GM18519 (cell line): ENCODE results near the gene PTX4.

Source experiments
- ATAC-seq: cut with Tn5 transposase; IDR thresholded peaks from one replicate; pipeline ENCODE4 v1.9.1; 2021; ENCODE audit warnings: mild to moderate bottlenecking, moderate library complexity; ENCODE audit not compliant: unreplicated experiment, low FRiP score

Gene PTX4

DNA sequence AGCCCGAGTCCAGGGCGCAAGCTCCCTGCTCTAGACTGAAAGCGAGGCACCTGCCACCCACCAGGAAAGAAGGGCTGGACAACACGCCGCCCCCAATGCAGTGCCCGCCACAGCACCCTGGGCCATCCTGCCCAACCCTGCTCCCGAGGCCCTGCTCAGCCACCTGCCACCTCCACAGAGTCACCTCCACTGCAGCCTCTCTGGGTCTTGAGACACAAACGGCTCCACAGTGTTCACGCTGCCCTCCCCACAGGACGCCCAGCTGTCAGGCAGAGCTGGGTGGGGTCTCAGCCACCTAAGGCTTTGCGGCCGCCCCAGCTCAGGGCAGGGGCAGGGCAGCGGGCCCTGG is 23.2 kb downstream of the PTX4 start:
- no peak for ATAC-seq

DNA sequence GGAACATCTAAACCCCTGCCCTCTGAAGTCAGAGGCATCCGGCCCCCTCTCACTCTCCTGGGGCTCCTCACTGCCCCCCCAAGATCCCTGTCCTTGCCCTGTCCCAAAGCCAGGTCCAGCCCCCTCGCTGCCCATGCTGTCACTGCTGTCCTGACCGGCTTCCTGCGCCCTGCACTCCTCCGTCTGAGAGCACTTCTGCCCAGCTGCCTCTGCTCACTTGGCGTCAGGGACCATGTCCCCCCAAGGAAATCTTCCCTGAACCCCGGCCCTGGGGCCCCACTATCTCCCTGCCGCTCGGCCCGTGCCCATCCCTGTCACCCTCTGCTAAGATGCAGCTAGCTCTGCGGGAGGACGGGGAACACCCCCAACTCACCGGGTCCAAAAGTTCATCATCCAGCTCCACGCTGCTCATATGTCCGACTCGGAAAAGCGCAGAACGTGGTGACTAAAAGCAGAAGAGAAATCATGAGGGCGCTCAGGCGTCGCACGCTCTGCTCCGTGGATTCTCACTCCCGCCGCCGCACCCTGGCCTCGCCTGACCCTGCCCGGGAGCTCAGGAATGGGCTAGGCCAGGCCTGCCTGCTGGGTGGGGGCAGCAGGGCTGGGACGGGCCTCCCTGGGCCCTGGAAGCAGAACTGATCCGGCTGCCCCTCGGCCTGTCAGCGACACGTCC is 23.7 kb downstream of the PTX4 start:
- ATAC-seq, result no peak

DNA sequence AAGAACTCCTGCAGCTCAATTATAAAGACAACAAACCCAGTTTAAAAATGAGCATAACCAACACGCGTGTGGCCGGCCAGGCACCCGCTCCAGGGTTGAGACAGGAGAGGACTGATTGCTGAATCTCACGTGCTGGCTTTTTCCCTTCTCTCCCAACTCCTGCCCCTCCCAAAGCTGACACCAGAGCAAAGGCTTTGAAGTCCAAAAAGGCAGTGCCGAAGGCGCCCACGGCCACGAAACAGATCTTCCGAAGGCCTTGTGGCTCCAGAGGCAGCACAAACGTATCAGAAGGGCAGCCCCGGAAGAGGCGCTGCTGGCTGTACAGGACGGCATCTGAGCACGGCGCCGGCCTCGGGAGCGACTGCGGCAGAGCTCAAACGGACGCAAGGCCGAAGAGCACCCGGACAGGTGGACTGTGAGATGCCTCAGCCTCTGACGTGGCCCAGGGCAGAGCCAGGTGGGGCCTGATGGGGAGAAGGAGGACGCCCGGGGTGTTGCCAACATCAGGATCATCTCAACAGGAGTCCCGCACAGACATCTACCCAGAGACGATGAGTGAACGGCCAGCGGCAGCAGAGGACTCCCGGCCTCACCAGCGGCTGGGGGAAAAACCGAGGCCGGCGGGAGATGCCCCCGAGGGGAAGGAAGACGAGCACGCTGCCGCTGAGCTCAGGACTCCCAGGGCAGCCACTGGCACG is 24.4 kb downstream of the PTX4 start:
- no peak for ATAC-seq

DNA sequence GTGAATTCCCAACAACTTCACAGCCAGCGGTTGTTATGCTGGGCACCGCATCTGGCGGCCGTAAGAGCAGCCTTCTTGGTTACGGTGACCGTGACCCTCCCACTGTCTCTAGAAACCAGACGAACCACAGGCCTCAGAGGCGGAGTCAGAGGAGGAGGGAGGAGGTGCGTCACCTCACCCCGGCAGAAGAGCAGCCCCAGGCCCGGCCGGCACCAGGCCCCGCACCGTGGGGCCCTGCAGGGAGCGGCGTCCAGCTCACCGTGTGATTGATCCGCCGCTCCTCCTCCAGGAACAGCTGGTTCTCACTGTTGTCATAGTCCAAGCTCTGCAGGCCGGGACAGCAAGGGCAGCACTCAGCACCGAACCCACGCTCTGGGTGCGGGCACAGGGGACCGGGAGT is 27.6 kb downstream of the PTX4 start:
- no peak for ATAC-seq

DNA sequence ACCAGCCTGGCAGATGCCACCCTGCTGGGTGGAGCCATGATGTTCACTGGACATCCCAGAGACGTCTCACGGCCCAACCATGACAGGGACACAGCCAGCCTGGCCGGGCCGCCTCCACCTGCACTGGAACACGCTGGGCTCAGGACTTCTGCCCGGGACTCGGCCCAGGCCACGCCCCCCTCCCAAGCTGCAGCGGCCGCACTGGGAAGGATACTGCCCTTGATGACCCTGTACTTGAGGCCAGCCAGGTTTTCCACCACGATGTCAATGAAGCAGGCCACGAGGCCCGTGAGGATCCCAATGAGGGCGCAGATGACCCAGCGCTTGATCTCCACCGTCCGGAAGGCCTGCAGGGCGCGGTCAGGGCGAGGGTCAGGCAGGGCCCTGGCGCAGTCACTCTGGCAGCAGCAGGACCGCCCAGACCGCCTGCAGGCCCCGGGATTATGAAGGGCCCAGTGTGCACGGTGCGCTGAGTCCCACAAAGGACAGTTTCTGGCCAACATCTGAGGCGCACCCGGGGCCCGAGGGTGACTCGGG is 28.1 kb downstream of the PTX4 start:
- ATAC-seq, result no peak

DNA sequence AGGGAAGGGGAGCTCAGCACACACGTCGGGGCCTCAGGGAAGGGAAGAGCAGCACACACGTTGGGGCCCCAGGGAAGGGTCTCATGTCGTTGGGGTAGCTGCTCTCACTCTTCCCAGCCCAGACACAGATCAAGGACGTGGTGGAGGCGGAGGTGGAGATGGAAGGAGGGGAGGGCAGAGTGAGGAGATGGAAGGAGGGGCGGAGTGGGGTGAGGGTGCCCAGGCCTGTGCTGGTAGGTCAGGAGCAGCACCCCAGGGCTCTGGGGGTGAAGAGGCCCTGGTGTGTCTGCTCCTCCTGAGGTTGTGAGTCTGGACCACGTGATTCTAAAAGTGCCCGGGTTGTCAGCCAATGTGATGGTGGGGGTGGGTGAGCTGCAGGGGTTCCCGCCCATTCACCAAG is 28.8 kb downstream of the PTX4 start:
- no peak for ATAC-seq

DNA sequence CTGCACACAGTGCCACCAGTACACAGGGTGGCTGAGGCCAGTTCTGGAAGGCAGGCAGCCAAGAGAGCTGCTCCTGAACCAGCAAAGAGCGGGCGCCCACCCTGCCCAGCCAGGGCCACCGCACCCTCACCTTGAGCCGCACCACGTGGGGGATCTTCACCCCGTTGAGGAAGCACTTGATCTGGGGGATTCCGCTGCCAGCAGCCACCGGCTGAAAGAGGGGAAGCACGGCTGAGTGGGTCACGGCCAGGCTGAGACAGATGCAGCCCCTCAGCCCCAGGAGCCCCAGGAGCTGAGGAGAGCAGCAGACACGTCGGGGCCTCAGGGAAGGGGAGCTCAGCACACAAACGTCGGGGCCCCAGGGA is 29.8 kb downstream of the PTX4 start:
- ATAC-seq, result no peak

DNA sequence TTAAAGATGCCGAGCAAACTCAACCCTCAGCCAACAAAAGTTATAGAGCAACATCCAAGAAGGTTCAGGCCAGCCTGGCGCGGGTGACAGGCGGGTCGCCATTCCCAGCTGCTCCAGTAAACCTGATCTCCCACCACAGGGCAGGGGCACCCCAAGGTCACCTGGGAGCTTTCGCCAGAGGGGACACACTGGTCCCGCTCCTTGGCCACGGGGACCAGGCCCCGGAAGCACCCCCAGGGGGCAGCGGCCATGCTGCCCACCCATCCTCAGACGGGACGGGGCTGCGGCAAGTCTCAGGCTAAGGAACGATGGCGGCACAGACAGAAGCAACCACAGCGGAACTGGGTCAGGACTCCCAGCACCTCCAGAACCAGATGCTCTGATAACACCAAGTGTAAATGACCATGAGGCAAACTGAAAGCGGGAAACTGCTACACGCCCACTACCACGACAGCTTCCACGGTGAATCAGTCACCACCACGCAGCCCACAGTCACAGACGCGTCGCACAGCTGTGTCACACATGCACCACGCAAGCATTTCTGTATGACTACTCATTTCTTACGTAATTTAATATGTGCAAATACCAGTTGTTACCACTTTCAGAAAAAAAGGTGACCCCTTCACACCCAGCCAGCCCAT is 30.3 kb downstream of the PTX4 start:
- ATAC-seq, result no peak

DNA sequence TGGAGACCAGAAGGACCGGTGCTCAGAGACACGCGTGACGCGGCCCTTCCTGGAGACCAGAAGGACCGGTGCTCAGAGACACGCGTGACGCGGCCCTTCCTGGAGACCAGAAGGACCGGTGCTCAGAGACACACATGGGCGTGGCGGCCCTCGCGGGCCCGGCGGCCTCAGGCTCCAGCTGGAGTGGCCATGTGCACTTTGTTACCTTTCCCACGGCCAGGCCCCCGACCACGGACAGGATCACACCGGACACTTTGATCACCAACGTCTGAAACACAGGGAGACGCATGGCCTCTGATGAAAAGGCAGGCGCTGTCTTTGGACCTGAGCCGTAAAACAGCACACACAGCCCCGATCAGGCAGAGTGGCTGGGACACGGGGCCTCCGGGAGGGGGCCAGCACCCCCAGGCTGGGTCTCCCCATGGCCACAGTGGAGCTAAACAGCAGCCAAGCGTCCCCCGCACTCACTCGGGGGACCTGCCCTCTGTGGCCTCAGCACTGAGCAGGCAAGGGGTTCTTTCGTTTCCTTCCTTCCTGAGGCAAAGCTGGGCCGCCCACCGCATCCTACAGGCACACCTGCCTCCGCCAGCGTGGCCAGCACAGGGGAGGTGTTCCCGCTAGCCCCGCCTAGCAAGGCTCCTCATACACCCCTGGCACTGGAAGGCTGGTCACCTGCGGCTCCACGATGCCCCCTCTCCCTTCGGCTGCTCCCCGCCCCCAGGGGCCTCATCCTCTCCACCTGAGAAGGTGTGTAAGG is 31.1 kb downstream of the PTX4 start:
- no peak for ATAC-seq

DNA sequence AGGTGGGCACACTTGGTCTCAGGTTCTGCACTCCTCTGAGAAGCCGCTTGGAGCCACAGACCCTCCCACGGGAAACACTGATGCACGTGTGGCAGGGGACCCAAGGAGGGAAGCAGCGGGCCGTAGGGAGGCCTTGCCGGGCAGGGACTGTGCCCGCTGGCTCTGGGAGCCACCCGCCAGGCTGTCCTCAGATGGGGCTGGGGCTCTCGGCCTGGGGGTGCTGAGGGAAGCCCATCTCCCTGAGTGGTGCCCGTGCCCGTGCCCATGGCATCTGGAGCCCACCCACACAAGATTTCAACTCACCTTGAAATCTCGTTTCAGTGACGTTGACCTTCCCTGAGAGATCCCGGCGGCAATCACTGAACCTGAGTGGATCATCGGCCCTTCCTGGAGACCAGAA is 31.8 kb downstream of the PTX4 start:
- no peak for ATAC-seq

DNA sequence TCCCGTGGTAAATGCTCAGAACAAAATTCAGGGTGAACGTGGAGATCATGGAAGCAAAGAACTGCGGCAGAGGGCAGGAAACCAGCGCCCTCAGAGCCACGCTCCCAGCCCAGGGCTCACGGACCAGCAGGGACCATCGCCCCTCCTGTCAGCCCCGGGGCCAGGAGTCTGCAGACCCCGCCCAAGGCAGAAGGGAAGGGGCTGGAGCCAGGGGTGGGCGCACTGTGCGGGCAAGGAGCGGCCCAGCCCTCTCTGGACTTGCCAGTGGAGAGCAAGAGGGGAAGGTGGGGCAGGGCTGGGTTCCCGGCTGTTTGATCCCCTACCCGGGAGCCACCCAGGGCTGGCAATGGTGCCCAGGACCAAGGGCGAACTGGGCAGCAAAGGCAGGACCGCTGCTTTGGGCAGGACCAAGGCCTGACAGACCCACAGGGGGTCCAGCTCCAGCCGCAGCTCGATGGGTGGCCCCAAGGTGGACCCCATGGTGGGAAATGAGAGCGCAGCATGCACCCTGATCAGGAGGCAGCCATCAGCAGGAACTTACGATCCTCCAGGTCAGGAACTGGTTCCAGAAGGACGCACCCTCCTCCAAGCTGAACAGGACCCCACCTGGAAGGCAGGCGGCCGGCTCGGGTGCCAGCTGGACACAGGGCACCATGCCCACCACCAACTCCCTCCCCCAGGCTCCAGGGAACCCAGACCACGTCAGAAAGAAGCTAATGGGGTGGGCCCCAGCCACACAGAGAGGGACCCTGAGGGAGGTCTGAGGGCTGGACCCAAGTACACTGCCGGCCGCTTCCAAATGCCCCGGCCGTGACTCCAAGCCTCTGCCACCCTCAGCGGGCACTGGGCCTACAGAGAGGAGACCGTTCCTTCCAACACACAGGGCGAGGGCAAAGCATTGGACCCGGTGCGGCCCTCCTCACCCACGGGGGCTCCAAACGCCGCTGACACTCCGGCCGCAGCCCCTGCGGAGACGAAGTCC is 33.3 kb downstream of the PTX4 start:
- ATAC-seq, result no peak

DNA sequence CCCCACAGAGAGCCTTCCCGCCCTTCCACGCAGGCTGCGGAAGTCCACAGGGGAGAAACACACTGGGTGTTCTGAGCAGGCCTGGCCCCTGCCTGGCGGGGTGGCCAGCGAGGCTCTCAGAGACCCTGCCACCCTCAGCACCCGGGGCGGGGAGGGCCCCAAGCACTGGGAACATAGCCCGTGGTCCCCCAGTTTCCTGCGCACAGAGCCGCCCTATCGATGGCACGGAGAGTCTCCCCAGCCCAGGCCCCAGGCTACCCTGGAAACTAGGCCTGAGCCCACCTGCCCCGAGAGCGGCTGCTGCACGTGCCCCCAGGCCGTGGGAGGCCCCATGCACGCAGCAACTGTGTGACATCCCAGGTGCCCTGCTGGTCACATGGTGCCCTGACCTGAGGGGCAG is 34.2 kb downstream of the PTX4 start:
- no peak for ATAC-seq

DNA sequence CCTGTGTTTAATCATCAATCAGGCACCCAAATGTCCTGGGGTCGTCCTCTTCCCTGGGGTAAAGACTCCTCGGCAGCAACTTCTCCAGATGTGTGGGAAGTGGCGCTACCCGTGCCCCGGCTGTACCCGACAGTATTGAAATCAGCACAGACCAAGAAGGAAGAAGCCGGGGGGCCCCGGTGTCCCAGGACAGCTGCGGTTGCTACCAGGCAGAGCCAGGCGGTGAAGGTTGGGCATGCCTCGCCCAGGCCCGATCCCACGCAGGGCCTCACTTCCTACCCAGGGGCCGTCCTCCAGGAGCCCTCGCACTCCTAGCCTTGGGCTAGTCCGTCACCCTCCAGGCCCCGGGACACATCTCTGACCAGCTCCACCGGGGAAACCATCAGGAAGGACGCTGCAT is 35.4 kb downstream of the PTX4 start:
- ATAC-seq, result no peak

DNA sequence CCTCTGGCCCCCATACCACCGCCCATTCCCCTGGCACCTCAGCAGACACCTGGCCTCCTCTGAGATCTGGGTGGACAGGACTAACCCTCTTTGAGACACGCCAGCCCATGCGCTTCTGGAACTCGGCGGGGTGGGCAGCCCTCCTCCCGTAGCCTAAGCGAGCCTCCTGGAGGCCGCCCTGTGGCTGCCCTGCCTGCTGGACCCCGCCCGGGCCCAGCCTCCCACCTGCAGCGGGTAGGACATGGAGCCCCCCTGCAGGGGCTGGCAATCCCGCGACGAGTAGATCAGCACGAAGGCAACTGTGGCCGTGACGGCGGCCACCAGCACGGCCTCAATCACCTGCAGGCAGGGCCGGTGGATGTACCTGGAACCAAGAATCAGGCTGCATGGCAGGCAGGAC is 36.2 kb downstream of the PTX4 start:
- no peak for ATAC-seq

DNA sequence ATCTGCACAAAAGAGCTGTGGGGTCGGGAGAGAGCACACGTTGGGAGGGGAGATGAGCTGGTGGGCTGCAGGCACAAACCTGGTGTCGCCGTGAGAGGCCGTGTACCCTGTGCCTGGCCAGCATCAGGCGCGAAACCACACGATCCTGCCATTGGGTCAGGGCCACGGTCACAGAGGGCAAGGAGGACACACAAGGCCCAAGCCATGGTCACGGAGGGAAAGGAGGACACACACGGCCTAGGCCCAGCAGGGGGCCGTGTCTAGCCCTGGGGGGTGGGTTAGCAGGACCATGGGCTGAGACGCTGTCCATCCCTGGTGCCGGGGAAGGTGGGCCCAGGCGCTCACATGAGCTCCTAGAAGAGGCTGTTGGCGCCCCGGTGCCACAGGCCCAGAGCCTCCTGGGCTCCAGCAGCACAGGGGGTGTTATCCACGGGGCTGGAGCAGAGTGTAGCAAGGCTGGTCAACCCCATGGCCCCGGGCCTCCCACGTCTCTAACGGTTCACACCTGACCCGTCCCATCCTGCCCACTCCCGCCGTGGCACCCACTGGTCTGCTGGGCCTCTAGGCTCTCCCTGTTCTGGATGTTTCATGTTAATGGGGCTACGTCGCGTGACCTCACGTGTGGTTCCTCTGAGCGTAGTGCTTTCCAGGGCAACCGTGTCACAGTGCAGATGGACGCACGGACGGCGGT is 36.9 kb downstream of the PTX4 start:
- ATAC-seq, result no peak

DNA sequence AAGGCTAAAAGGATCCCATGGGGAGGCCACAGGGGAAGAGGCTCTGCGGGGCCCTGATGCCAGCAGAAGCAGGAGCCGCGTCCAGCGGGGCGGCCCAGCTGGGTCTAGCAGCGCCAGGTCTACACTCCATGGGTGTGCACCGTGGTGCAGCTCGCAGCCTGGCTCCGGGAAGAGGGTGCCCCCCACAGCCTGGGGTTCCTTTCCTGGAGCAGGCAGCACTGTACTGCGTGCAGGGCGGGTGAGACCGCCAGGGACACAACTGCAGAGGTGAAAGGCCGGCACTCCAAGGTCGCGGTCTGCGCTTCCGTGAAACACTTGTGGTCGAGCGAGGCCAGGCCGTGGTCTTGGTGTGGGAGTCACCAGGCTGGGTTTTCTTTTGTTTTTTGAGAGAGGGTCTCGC is 37.9 kb downstream of the PTX4 start:
- no peak for ATAC-seq

DNA sequence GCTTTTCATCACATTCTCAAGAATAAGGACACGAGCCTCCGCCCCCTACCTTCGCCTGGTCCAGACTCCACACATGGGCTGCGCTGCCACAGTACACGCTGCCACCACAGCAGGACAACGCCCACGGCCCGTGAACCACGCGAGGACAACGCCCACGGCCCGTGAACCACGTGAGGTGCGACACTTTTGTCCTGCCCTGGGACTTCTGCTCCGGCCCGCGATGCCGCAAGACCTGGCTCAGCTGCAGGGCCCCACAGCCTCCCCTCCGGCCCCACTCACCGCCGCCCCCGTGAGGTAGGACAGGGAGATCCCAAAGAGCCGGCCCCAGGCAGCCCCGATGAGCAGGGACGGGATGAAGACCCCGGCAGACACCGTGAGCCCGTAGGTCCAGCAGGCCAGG is 38.5 kb downstream of the PTX4 start:
- no peak for ATAC-seq

DNA sequence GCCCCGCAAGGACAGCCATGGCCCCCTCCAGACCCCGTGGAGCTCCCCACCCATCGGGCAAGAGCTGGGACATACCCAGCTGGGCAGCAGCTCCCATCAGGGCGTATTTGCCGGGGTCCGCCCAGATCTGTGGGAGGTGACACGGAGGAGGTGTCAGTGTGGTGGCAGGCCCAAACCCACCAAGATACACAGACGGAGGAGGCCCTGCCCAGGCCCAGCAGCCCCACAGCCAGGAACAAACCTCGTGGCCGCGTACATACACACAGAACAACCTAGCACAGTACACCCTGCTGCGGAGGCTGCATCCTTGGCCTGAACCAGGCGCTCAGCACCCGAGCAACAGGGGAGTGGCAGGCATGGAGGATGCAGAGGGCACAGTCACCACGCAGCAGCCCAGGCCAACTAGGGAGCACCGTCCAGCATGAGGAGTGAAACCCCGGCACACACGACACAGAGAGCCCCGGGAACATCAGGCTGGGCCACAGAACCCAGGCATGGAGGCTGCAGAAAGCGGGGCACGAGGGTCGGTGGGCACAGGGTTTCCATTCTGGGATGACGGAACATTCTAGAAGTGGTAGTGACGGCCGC is 39.4 kb downstream of the PTX4 start:
- no peak for ATAC-seq

DNA sequence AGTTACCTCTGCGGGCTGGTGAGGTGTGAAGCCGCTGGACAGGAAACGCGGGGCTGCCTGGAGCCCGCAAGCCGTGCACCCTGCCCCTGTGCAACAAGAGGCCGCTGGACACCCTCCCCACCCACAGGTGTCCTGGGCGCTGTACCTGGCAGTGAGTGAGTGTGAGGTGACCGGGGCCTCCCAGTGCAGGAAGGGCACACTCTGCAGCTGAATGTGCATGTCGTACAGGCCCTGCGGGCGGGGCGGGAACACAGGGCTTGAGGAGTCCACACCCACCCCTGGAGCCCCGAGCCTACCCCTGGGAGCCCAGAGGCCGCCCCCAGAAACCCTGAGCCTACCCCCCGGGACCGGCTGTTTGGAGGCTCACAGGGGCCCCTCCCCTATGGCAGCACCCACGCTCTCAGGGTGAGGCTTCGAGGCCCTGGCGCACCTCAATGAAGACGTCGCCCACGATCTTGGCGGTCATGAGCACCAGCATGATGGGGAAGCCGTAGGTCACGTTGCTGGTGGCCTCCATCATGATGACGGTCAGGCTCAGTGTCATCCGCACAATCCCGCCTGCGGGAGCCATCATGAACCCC is 40.1 kb downstream of the PTX4 start:
- no peak for ATAC-seq
